Stimulated activated CD4-positive, alpha-beta T cell treated with anti-CD3 and anti-CD28 coated beads, Interleukin-12 subunit alpha, Interleukin-12 subunit beta, amount 100 ng/mL, for 48 hours (primary cell): ENCODE measurements around the gene MTFR1L.
"Not testable (repeated sequence)": the region's sequence is repeated elsewhere in the genome, so short reads cannot be mapped to it uniquely, and the experiment has no call there.

Experiments
- DNase-seq, 3 donors: peaks; one replicate each; pipeline ENCODE4 v3.0.0-alpha.2; 2020; ENCODE audit warnings: low read depth in 2 of 3, low spot score in 1 of 3

Gene MTFR1L

DNA sequence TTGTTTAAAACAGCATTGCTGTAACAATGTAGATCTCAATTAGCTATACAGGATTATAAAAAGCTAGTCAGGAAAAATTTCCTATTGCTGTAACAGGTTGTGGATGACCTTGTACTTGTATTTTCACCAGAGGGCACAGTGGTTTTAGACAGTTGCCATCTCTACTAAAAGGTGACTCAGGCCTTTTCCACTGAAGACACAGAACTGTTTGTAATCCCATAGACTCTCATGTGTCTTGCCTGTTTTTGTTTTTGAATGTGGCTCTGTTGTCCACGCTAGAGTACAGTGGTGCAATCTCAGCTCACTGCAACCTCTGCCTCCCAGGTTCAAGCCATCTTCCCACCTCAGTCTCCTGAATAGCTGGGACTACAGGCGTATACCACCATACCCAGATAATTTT, 5.9 kb downstream of the MTFR1L start:
- DNase-seq = no peak

DNA sequence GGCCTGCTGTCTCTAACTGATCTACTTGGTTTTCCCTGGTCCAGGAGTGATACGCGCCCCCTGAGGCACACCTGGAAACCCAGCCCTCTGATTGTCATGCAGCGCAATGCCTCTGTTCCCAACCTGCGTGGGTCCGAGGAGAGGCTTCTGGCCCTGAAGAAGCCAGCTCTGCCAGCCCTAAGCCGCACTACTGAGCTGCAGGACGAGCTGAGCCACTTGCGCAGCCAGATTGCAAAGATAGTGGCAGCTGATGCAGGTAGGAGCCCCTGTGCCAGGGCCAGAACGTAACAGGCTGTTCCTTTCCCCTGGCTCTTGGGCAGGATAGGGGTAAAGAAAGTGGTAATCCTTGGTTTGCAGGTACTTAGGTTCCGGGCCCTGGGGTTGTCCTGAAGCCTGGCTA, 6.8 kb downstream of the MTFR1L start:
- no peak for DNase-seq

DNA sequence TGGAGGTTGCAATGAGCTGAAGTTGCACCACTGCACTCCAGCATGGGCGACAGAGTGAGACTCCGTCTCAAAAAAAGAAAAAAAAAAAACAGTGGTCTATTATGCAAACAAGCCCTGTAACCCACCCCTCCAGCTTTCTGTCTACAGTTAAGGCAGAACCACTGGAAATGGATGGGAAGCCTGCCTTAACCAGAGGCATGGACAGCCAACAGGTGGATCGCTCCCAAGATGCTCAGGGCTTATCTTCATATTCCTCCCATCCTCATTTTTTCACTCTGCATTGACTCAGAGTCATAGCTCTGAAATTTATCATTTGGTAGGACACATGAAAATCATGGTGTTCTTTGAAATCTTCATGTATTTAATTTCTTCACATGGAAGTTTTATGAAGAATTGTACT, 8.7 kb downstream of the MTFR1L start:
- DNase-seq = no peak

DNA sequence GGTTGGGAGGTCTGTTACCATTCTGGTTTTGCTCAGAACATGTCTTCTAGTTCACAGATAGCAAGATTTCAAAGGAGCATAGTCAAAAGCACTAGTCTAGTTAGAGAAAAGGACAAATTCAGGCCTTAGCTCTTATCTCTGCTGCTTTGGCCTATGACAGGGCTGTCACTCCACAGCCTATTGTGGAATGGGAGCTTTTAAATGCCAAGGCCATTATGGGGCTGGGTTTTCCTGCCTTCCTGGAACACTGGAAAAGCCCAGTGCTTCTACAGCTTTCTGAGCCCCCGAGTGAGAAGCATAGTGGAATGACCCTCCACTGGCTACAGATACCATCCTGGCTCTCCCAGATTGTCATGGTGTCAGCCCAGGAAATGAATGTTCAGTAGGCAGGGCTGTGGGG, 9.3 kb downstream of the MTFR1L start:
- no peak for DNase-seq

DNA sequence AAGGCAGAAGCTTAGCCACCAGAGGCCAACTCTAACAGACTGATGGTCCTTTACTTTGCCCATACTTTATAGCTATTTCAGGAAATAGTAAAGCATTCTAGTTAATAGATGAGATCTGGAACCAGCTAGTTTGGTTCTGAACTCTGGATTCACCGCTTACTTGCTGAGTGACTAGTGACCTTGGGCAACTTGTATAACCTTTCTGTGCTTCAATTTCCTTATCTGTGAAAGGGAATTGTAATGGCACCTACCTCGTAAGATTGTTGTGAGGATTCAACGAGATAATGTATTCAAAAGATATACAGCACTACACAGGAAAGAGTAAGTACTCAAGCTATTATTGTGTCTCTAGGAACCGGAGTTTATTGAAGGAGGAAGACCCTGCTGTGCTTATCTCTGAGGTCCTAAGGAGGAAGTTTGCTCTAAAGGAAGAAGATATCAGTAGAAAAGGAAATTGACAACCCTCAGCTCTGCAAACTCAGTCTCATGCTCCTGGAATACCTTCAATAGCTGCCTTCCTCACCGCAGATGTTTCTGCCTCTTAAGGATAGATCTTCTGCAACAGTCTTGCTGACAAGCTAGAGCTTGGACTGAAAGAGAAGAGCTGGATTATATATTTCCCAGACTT, 11.9 kb downstream of the MTFR1L start:
- no peak for DNase-seq

DNA sequence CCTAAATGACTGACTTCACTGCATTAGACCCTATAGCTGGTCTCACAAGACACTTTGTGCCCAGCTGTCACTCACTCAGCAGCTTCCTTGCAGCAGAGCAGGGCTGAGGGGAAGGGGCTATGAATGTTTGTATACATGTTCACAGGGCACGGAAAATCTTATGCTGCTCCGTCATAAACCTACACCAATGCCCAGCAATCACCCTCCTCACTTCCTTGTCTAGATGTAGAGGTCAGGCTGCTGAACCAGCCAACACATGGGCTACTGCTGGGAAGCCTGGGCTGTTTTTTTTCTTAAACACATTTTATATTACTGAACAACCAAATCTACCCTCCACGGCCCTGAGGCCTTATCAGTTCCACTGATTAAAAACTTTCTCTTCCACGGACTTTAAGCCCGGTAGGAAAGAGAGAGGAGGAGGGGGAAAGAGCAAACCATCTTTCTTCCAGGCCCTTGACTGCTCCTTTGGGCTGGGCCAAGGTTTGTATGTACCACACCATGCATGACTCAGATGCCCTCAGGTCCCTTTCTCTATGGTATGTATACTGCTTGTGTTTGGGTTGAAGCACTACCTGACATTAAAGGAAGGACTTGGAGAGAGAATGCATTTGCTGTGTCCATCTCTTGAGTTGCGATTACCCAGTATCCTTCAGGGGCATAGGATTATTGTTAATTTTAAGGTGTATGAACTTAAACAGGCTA, 12.7 kb downstream of the MTFR1L start:
- no peak for DNase-seq

DNA sequence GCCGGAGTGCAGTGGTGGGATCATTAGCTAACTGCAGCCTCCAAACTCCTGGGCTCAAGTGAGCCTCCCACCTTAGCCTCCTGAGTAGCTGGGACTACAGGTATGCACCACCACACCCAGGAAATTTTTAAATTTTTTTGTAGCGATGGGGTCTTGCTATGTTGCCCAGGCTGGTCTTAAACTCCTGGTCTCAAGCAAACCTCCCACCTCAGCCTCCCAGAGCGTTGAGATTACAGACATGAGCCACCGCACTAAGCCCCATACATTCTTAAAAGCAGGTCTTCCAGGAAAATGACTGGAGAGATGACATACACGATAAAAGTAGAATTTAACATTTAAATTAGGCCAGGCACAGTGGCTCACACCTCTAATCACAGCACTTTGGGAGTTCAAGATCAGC, 13.4 kb downstream of the MTFR1L start:
- DNase-seq = no peak

DNA sequence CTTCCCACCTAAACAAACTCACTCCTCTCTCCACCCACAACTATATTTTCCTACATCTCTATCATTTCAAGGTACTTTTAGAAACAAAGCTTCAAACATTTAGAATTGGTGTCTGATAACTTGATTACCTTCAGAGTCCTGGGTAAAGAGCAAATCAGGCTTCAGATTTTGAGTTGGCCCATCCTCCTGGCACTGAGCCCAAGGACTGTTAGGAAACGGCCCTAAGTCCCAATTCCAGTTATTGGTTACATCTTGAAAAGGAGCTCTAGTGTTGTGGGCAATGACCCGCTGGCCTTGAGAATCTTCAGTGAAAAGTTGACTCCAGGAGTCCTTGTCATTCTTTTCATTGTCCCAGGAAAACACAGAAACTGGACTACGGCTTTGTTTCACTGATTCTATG, 15.1 kb downstream of the MTFR1L start:
- no peak for DNase-seq

DNA sequence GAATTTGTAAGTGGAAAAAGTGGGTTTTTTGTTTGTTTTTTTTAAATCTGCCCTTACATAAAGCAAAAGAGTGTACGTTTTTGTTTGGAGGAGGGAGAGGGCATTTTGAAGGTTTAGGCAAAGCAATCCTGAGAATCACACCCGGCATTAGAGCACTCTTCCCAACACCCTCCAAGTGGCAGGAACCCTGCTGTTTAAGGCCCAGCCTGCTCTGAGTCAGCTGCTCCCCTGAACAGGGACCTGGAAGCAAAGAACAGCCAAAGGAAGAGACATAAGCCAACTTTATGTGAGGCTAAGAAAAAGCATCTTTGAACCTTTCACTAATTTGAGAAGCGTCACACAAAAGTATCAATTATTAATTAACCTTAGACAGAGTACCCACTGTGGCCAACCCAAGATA, 16.9 kb downstream of the MTFR1L start:
- DNase-seq = no peak

DNA sequence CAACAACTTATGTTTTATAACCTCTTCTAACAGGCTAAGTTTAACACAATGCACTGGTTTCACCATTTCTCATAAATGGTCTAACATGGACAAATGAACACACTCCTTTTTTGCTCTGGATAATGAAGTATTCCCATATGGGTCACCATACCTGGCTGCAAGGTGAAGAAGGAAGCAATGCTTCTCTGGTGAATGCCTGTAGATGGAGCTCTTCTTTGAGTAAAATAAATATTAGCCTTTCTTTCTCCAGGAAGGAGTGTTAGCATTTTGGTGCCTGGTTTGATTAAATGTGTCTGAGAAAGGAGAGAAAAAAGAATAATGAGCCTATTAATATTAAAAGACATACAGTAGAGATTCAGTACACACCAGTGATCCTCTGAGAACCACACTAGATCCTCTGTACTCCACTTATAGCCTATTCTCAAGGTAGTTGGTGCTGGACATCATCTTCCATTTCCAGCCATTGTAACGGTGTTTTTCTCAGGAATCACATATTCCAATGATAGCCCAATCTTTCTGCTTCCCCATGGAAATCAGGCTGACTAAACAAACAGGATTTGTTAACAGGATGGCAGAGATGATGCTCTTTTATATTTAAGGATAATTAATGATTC, 17.6 kb downstream of the MTFR1L start:
- DNase-seq = no peak

DNA sequence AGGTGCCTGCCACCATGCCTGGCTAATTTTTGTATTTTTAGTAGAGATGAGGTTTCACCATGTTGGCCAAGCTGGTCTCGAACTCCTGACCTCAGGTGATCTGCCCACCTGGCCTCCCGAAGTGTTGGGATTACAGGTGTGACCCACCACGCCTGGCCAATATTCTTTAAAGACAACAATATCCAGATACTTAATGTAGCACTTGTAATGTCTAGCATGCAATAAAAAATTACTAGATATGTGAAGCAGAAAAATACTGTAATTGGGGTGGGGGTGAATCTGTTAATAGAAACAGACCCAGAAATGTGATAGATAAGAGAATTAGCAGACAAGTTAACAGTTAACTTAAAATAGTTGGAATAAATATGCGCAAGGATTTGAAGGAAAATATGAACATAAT, 20.1 kb downstream of the MTFR1L start:
- DNase-seq = not testable (repeated sequence)

DNA sequence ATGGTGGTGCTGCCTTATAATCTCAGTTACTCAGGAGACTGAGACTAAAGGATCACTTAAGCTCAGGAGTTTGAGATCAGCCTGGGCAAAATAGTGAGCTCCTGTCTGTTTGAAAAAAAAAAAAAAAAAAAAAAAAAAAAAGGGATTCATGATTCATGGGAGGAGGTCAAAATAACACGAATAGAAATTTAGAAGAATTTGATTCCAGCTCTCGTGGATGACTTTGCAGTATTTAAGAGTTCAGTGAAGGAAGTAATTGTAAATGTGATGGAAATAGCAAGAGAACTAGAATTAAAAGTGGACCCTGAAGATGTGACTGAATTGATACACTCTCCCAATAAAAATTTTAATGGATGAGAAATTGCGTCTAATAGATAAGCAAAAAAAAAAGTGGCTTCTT, 23.7 kb downstream of the MTFR1L start:
- DNase-seq = no peak

DNA sequence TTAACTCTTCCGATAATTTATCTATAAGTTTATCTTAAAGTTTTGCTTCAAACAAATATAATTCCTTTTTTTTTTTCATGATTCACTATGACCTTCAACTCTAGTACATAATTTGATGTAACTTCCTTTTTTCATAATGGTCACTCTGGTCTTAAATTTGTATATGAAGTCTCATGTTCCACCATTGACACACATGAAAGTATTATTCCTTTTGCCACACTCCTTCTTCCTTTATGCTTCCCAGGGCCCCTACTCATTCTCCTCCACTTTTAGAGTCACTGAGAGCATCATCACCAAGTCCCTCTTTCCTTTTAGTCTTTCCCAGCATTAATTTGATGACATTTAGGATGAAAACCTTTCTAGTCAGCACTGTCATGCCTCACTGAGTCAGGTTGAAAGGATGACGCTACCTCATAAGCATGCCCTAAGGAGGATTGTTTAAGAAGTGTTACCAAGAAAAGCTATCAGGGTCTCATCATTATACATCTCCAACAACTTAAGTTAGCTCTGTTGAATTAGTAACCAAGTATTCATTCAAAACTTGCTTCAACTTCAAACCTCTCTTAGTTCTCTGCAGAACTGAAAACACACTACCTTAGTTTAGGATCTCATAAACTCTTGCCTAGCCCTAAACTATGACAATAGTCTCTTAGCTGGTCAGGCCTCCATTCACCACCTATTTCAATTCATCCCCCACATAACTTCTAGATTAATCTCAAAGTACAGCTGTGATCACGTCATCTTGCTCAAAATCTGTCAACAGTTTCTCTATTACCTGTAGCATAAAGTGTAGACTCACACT, 25.0 kb downstream of the MTFR1L start:
- no peak for DNase-seq

DNA sequence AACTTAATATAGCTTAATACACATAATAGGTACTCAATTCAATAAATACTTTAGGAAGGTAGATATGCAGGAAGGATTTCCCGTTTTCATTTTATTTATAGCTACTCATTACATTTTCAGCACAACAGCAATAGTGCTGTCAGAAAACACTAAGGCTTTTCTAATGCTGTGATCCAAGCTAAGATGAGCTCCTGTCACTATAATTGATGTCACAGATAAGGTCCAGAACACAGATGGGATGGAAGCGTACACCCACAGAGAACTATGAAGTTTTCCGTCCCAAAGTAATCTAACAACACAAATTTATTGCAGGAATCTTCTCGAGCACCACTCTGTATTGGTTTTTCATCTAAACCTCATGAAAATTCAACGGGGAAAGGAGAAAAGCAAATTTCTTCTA, 25.9 kb downstream of the MTFR1L start:
- DNase-seq = no peak

DNA sequence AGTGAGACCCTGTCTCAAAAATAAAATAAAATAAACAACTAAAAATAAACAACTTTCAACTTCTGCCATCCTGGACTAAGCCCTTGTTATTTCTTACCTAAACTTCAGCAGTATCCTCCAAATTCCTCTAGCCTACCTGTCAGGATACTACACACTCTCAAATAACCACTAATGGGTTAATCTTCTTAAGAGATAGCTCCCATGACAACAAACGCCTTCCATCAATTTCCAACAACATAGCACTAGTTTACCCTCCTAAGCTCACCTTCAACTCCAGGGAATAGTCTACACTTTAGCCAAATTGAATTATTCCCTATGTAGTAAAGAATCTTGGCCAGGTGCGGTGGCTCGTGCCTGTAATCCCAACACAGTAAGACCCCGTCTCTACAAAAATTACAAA, 28.2 kb downstream of the MTFR1L start:
- DNase-seq = no peak

DNA sequence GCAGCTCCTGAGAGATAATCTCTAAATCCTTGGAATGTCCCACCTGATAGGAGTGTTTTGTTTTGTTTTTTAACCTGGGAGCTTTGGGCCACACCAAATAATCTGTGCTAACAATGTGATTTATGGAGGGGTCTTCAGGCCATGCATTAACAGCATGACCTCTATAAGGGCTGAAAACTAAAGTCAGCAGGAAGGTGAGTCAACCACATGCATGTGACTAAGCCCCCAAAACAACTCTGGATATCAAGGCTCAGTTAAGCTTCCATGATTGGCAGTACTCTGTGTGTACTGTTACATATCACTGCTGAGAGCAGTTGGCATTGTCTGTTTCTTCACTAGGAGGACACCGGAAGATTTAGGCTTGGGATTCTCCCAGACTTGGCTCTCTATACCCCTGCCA, 28.8 kb downstream of the MTFR1L start:
- DNase-seq = no peak

DNA sequence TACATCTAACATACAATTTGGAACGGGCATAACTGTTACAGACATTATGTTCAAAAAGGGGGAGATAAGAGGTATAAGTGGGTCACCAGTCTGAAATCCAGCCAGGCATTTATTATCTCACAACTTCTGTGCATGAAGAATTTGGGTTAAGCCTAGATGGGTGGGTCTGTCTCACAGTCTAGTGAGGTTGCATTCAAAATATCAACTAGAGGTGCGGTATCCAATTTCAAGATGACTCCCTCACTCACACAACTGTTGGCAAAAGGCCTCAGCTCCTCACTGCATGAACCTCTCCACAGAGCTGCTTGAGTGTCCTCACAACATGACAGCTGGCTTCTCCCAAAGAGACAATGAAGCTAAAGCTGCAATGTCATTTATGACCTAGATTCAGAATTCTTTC, 34.8 kb downstream of the MTFR1L start:
- DNase-seq = no peak

DNA sequence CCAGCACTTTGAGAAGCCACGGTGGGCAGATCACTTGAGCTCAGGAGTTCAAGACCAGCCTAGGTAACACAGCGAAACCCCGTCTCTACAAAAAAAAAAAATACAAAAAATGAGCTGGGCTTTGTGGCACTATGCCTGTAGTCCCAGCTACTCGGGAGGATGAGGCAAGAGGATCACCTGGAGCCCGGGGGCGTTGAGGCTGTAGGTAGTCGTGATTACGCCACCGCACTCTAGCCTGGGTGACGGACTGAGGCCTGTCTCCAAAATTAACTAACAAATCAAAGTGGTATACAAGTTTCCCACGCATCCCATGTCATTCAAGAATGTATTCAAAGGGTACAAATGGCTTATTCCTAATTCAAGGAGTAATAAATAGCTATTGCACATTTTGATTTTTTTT, 37.1 kb downstream of the MTFR1L start:
- no peak for DNase-seq

DNA sequence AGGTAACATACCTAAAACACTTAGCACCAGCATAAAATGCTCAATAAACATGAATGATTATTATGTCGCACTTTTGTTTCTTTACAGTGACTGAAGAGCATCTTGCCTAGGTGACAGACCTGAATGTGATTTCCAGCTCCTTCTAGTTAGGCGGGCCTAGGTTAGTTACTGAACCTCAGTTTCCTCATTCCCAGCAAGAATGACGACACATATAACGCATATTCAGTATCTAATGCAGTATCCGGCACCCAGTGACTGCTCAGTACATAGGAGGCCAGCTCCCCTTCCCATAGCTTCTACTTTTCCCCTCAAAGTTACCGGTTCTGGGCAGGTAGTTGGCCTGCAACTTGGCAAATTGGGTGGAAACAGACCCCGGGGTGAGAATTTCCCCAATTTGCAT, 38.7 kb downstream of the MTFR1L start:
- no peak for DNase-seq

DNA sequence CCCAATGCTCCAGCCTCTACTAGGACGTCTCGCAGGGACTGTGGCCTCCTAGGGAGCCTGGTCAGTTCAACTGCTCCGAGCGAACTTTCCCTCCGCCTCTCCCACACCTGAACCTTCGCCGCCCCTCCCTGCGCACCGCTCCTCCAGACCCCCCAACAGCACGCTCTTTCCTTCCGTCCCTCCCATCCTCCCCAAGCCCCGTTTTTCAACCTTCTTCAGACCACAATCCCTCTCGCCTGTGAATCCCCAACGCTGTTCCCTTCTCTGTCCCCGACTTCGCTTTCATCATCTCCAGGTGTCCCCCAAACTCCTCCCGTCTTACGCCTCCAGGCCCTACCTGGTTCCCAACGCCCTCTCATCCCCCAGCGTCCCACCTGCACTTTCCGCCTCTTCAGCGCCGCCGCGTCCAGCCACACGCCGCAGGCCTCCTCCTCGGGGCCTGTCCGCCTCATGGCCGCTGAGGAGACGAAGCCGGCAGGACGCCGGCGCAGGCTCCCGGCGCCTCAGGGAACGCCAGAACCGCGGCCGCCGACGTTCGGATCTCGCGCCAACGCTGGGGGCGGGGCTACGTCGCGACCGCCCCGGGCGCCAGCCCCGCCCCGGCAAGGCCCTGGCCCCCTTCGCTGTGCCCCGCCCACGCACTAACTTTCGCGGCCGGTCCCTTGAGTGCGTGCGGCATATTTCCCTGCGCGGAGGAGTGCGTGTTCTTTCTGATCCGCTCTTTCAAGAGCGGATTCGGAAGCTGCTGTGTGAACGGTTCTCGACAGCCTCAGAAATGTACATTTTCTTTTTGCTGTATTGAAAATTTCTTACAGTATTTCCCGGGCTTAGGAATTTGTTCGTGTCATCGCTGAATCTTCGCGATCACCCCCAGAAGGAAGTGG, 39.4 kb downstream of the MTFR1L start, which contains the start of gene AUNIP:
Gene AUNIP, minus strand, starts transcription at position 552 of the 884 bp plus-strand sequence. Its CDS starts 100 bp downstream, at position 452.
- peak; percentile 82 to 91 (median 84) for DNase-seq
